ENCODE results near the gene THEMIS.

THEMIS gene

GRCh38 chr6:127855542-127856159 lies 45.2 kb downstream of the THEMIS start:
- DNase-seq (ENCODE audit: insufficient read length, low spot score), result no peak
- FAIRE-seq, result no peak
- TF ChIP-seq TAF1 (IDR thresholded peaks at IDR 0.05; ENCODE audit: low read depth, low read length) (no peak), POLR2AphosphoS5 (IDR thresholded peaks at IDR 0.05; ENCODE audit: low read depth, low read length) (no peak), PAX5 (IDR thresholded peaks at IDR 0.05; ENCODE audit: insufficient read depth, low read length, severe bottlenecking) (no peak), POU2F2 (IDR thresholded peaks at IDR 0.05; ENCODE audit: low read depth, low read length) (no peak), POLR2A (IDR thresholded peaks at IDR 0.05; ENCODE audit: low read depth, low read length) (no peak), SPI1 (IDR thresholded peaks at IDR 0.05; ENCODE audit: low read depth, low read length) (no peak)

GRCh38 chr6:127854009-127854408 lies 46.8 kb downstream of the THEMIS start:
- FAIRE-seq, result no peak
- TF ChIP-seq POU2F2 (IDR thresholded peaks at IDR 0.05; ENCODE audit: low read depth, low read length) (no peak), PAX5 (IDR thresholded peaks at IDR 0.05; ENCODE audit: insufficient read depth, low read length, severe bottlenecking) (no peak), TAF1 (IDR thresholded peaks at IDR 0.05; ENCODE audit: low read depth, low read length) (no peak), POLR2AphosphoS5 (IDR thresholded peaks at IDR 0.05; ENCODE audit: low read depth, low read length) (no peak), POLR2A (IDR thresholded peaks at IDR 0.05; ENCODE audit: low read depth, low read length) (no peak), SPI1 (IDR thresholded peaks at IDR 0.05; ENCODE audit: low read depth, low read length) (no peak)

GRCh38 chr6:127851197-127851596 lies 49.7 kb downstream of the THEMIS start:
- no peak for DNase-seq (ENCODE audit: insufficient read length, low spot score)
- no peak for FAIRE-seq
- TF ChIP-seq TAF1 (IDR thresholded peaks at IDR 0.05; ENCODE audit: low read depth, low read length), result no peak
- TF ChIP-seq POLR2A (IDR thresholded peaks at IDR 0.05; ENCODE audit: low read depth, low read length), result no peak
- no peak for TF ChIP-seq PAX5 (IDR thresholded peaks at IDR 0.05; ENCODE audit: insufficient read depth, low read length, severe bottlenecking)
- TF ChIP-seq POLR2AphosphoS5 (IDR thresholded peaks at IDR 0.05; ENCODE audit: low read depth, low read length), result no peak
- no peak for TF ChIP-seq SPI1 (IDR thresholded peaks at IDR 0.05; ENCODE audit: low read depth, low read length)
- TF ChIP-seq POU2F2 (IDR thresholded peaks at IDR 0.05; ENCODE audit: low read depth, low read length), result no peak

More at GRCh38 chr6:127854009-127854408, 46.8 kb downstream of the THEMIS start:
- no peak for DNase-seq (ENCODE audit: insufficient read length, low spot score)

- no peak for FAIRE-seq
- DNase-seq (ENCODE audit: insufficient read length, low spot score), result no peak
- TF ChIP-seq POU2F2 (IDR thresholded peaks at IDR 0.05; ENCODE audit: low read depth, low read length) (no peak), POLR2AphosphoS5 (IDR thresholded peaks at IDR 0.05; ENCODE audit: low read depth, low read length) (no peak), SPI1 (IDR thresholded peaks at IDR 0.05; ENCODE audit: low read depth, low read length) (no peak), PAX5 (IDR thresholded peaks at IDR 0.05; ENCODE audit: insufficient read depth, low read length, severe bottlenecking) (no peak), POLR2A (IDR thresholded peaks at IDR 0.05; ENCODE audit: low read depth, low read length) (no peak), TAF1 (IDR thresholded peaks at IDR 0.05; ENCODE audit: low read depth, low read length) (no peak)
Measured at GRCh38 chr6:127845242-127845641, 55.6 kb downstream of the THEMIS start.

- DNase-seq (ENCODE audit: insufficient read length, low spot score) (no peak), FAIRE-seq (no peak)
- TF ChIP-seq TAF1 (IDR thresholded peaks at IDR 0.05; ENCODE audit: low read depth, low read length) (no peak), POLR2A (IDR thresholded peaks at IDR 0.05; ENCODE audit: low read depth, low read length) (no peak), SPI1 (IDR thresholded peaks at IDR 0.05; ENCODE audit: low read depth, low read length) (no peak), POU2F2 (IDR thresholded peaks at IDR 0.05; ENCODE audit: low read depth, low read length) (no peak), POLR2AphosphoS5 (IDR thresholded peaks at IDR 0.05; ENCODE audit: low read depth, low read length) (no peak), PAX5 (IDR thresholded peaks at IDR 0.05; ENCODE audit: insufficient read depth, low read length, severe bottlenecking) (no peak)
Measured at GRCh38 chr6:127844529-127844928, 56.3 kb downstream of the THEMIS start.

- no peak for DNase-seq (ENCODE audit: insufficient read length, low spot score)
- no peak for FAIRE-seq
- TF ChIP-seq SPI1 (IDR thresholded peaks at IDR 0.05; ENCODE audit: low read depth, low read length), result no peak
- no peak for TF ChIP-seq POU2F2 (IDR thresholded peaks at IDR 0.05; ENCODE audit: low read depth, low read length)
- TF ChIP-seq TAF1 (IDR thresholded peaks at IDR 0.05; ENCODE audit: low read depth, low read length), result no peak
- TF ChIP-seq POLR2A (IDR thresholded peaks at IDR 0.05; ENCODE audit: low read depth, low read length), result no peak
- no peak for TF ChIP-seq POLR2AphosphoS5 (IDR thresholded peaks at IDR 0.05; ENCODE audit: low read depth, low read length)
- TF ChIP-seq PAX5 (IDR thresholded peaks at IDR 0.05; ENCODE audit: insufficient read depth, low read length, severe bottlenecking), result no peak
Measured at GRCh38 chr6:127843582-127843981, 57.3 kb downstream of the THEMIS start.

GRCh38 chr6:127842562-127842961 lies 58.3 kb downstream of the THEMIS start:
- FAIRE-seq (no peak), DNase-seq (ENCODE audit: insufficient read length, low spot score) (no peak)
- no peak for TF ChIP-seq TAF1 (IDR thresholded peaks at IDR 0.05; ENCODE audit: low read depth, low read length)

- DNase-seq (ENCODE audit: insufficient read length, low spot score) (no peak), FAIRE-seq (no peak)
- TF ChIP-seq TAF1 (IDR thresholded peaks at IDR 0.05; ENCODE audit: low read depth, low read length) (no peak), POU2F2 (IDR thresholded peaks at IDR 0.05; ENCODE audit: low read depth, low read length) (no peak), PAX5 (IDR thresholded peaks at IDR 0.05; ENCODE audit: insufficient read depth, low read length, severe bottlenecking) (no peak), POLR2A (IDR thresholded peaks at IDR 0.05; ENCODE audit: low read depth, low read length) (no peak), SPI1 (IDR thresholded peaks at IDR 0.05; ENCODE audit: low read depth, low read length) (no peak), POLR2AphosphoS5 (IDR thresholded peaks at IDR 0.05; ENCODE audit: low read depth, low read length) (no peak)
Measured at GRCh38 chr6:127841811-127842210, 59.0 kb downstream of the THEMIS start.

- no peak for TF ChIP-seq PAX5 (IDR thresholded peaks at IDR 0.05; ENCODE audit: insufficient read depth, low read length, severe bottlenecking)
- FAIRE-seq (no peak), DNase-seq (ENCODE audit: insufficient read length, low spot score) (no peak)
Measured at GRCh38 chr6:127834136-127834535, 66.7 kb downstream of the THEMIS start.

- no peak for FAIRE-seq
Measured at GRCh38 chr6:127833336-127833735, 67.5 kb downstream of the THEMIS start.

More at GRCh38 chr6:127833336-127833735, 67.5 kb downstream of the THEMIS start:
- DNase-seq (ENCODE audit: insufficient read length, low spot score), result no peak
- TF ChIP-seq POU2F2 (IDR thresholded peaks at IDR 0.05; ENCODE audit: low read depth, low read length), result no peak
- TF ChIP-seq TAF1 (IDR thresholded peaks at IDR 0.05; ENCODE audit: low read depth, low read length), result no peak
- no peak for TF ChIP-seq POLR2AphosphoS5 (IDR thresholded peaks at IDR 0.05; ENCODE audit: low read depth, low read length)
- no peak for TF ChIP-seq PAX5 (IDR thresholded peaks at IDR 0.05; ENCODE audit: insufficient read depth, low read length, severe bottlenecking)

Data from GM12891 (cell line).